ENCODE measurements around the gene ISG15. TPM values are rescaled to one million over a fixed set of nuclear protein-coding genes. Genes with fewer than 3 reads are reported as not detected.
A peak's percentile ranks its signal among the peaks of the same experiment; 100 is the strongest.

ISG15 gene
- total RNA-seq, 5 donors from 2014 or later (not counting 1 experiment from before 2014, with no cell fraction given), result 29.1 to 69.8 (median 48.5) TPM

DNA sequence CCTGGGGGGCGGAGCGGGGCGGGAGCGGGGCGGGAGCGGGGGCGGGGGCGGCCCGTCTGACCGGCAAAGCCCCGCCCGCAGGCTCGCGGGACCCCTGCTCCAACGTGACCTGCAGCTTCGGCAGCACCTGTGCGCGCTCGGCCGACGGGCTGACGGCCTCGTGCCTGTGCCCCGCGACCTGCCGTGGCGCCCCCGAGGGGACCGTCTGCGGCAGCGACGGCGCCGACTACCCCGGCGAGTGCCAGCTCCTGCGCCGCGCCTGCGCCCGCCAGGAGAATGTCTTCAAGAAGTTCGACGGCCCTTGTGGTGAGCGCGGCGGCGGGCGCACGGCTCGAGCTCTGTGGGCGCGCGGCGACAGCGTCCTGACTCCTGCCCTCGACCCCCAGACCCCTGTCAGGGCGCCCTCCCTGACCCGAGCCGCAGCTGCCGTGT lies 27.8 kb downstream of the ISG15 start:
- Mint-ChIP-seq H3K27ac (no peak overlapping the region), H3K4me1 (peaks cover 11 to 20% (median 16%) of the 10 kb centered on the region in 3 donors), H3K36me3 (no peaks in the 10 kb centered on the region), H3K4me3 (no peak overlapping the region), H3K9me3 (no peaks in the 10 kb centered on the region), H3K27me3 (peaks cover 6 to 12% of the 10 kb centered on the region in 2 donors)
- Histone ChIP-seq H3K27me3 (replicated peaks in 1 of 2; ENCODE audit: control insufficient read depth in 2 of 2, extremely low read depth in 1 of 2, insufficient read depth in 2 of 2, low read length in 1 of 2) (peaks cover 0 to 40% of the 10 kb centered on the region in 2 experiments), H3K4me1 (ENCODE audit: control insufficient read depth in 1 of 2, extremely low read depth in 1 of 2, insufficient read depth in 2 of 2, low read length in 2 of 2) (peaks cover 0 to 21% of the 10 kb centered on the region in 2 experiments), H3K4me3 (ENCODE audit: control insufficient read depth in 1 of 2, extremely low read depth in 1 of 2, low read length in 1 of 2) (no peak overlapping the region), H3K36me3 (ENCODE audit: control insufficient read depth in 2 of 2, extremely low read depth in 1 of 2, insufficient read depth in 1 of 2, low read length in 1 of 2) (no peaks in the 10 kb centered on the region), H3K9me3 (no peaks in the 10 kb centered on the region), H3K27ac (ENCODE audit: low read length) (no peak overlapping the region)
- ATAC-seq (replicated peaks in 1 of 4) (peak; percentile 4 to 47 (median 12)), DNase-seq (no peak)
- ChIA-PET CTCF (interaction anchor here in 1 of 2 donors (0.8 to 1.2 kb wide), 2 partner anchors 27 to 57 kb away, joined by 4 read pairs; no protein-coding TSS in a partner anchor), POLR2A (no interaction called here)
- 63% methylated on average over 55 of the region's 60 CpGs for WGBS (ENCODE audit: insufficient coverage)

DNA sequence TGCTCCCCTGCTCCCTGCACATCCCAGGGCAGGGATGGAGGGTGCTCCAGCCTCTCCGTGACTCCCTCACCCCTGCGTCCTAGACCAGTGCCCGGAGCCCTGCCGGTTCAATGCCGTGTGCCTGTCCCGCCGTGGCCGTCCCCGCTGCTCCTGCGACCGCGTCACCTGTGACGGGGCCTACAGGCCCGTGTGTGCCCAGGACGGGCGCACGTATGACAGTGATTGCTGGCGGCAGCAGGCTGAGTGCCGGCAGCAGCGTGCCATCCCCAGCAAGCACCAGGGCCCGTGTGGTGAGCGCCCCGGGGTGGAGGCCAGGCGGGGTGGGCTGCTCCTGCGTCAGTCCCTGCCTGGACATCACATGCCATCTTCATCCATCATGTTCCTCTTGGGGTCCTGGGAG lies 28.6 kb downstream of the ISG15 start:
- peaks cover 11 to 20% (median 16%) of the 10 kb centered on the region in 3 donors for H3K4me1 Mint-ChIP-seq
- H3K4me3 Mint-ChIP-seq, result peak overlapping the region in 1 of 3 donors; percentile 28
- H3K36me3 Mint-ChIP-seq, result no peaks in the 10 kb centered on the region
- no peak overlapping the region for H3K4me3 ChIP-seq (ENCODE audit: control insufficient read depth in 1 of 2, extremely low read depth in 1 of 2, low read length in 1 of 2)
- H3K27ac ChIP-seq (ENCODE audit: low read length), result no peak overlapping the region
- H3K27ac Mint-ChIP-seq, result no peak overlapping the region
- no peaks in the 10 kb centered on the region for H3K9me3 Mint-ChIP-seq
- H3K4me1 ChIP-seq (ENCODE audit: control insufficient read depth in 1 of 2, extremely low read depth in 1 of 2, insufficient read depth in 2 of 2, low read length in 2 of 2), result peaks cover 0 to 21% of the 10 kb centered on the region in 2 experiments
- H3K36me3 ChIP-seq (ENCODE audit: control insufficient read depth in 2 of 2, extremely low read depth in 1 of 2, insufficient read depth in 1 of 2, low read length in 1 of 2), result no peaks in the 10 kb centered on the region
- H3K9me3 ChIP-seq, result no peaks in the 10 kb centered on the region
- ChIA-PET CTCF (no interaction called here), POLR2A (no interaction called here)
- ATAC-seq (replicated peaks in 1 of 4), result no peak
- H3K27me3 ChIP-seq (replicated peaks in 1 of 2; ENCODE audit: control insufficient read depth in 2 of 2, extremely low read depth in 1 of 2, insufficient read depth in 2 of 2, low read length in 1 of 2), result peaks cover 0 to 32% of the 10 kb centered on the region in 2 experiments
- peak in 1 of 35 experiments; percentile 34 for DNase-seq
- peaks cover 6 to 12% of the 10 kb centered on the region in 2 donors for H3K27me3 Mint-ChIP-seq
- 92% methylated on average over 17 of the region's 25 CpGs for WGBS (ENCODE audit: insufficient coverage)

DNA sequence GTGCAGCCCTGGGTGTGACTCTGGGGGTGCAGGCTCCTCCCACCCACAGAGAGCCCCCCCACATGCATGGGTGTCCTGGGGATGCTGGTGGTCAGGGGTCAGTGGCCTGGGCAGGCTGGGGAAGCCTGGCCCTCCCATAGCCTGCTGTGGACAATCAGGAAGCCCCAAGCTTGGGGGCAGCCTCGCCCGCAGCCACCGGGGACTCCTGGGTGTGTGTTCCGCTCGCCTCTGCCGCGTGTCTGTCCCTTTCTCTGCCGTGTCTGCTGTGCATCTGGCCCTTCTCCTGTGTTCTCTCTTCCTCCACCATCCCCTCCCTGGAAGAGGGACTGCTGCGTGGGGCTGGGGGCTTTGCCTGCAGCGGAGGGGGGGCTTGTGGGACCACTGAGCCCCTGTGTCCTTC lies 29.5 kb downstream of the ISG15 start:
- ATAC-seq (replicated peaks in 1 of 4) (no peak), DNase-seq (peak in 1 of 35 experiments; percentile 37)
- Histone ChIP-seq H3K27me3 (replicated peaks in 1 of 2; ENCODE audit: control insufficient read depth in 2 of 2, extremely low read depth in 1 of 2, insufficient read depth in 2 of 2, low read length in 1 of 2) (peaks cover 0 to 23% of the 10 kb centered on the region in 2 experiments), H3K4me1 (ENCODE audit: control insufficient read depth in 1 of 2, extremely low read depth in 1 of 2, insufficient read depth in 2 of 2, low read length in 2 of 2) (peaks cover 0 to 21% of the 10 kb centered on the region in 2 experiments), H3K36me3 (ENCODE audit: control insufficient read depth in 2 of 2, extremely low read depth in 1 of 2, insufficient read depth in 1 of 2, low read length in 1 of 2) (no peaks in the 10 kb centered on the region), H3K4me3 (ENCODE audit: control insufficient read depth in 1 of 2, extremely low read depth in 1 of 2, low read length in 1 of 2) (no peak overlapping the region), H3K9me3 (no peaks in the 10 kb centered on the region), H3K27ac (ENCODE audit: low read length) (no peak overlapping the region)
- peak overlapping the region in 1 of 3 donors; percentile 22 for H3K4me3 Mint-ChIP-seq
- peaks cover 11 to 18% (median 16%) of the 10 kb centered on the region in 3 donors for H3K4me1 Mint-ChIP-seq
- CTCF ChIA-PET, result no interaction called here
- H3K27me3 Mint-ChIP-seq, result peaks cover 6 to 7% of the 10 kb centered on the region in 2 donors
- POLR2A ChIA-PET, result no interaction called here
- H3K9me3 Mint-ChIP-seq, result no peaks in the 10 kb centered on the region
- H3K36me3 Mint-ChIP-seq, result no peaks in the 10 kb centered on the region
- H3K27ac Mint-ChIP-seq, result no peak overlapping the region
- WGBS (ENCODE audit: insufficient coverage), result 83% methylated on average over 10 of the region's 10 CpGs

DNA sequence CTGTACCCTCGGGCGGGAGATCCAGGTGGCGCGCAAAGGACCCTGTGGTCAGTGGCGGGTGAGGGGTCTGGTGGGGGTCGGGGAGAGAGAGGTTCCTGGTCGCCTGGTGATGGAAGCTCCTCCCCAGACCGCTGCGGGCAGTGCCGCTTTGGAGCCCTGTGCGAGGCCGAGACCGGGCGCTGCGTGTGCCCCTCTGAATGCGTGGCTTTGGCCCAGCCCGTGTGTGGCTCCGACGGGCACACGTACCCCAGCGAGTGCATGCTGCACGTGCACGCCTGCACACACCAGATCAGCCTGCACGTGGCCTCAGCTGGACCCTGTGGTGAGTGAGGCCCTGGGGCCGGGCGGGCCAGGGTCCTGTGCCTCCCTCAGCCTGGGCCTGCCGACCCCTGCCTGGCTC lies 30.1 kb downstream of the ISG15 start:
- H3K36me3 Mint-ChIP-seq, result no peaks in the 10 kb centered on the region
- H3K9me3 ChIP-seq, result no peaks in the 10 kb centered on the region
- H3K36me3 ChIP-seq (ENCODE audit: control insufficient read depth in 2 of 2, extremely low read depth in 1 of 2, insufficient read depth in 1 of 2, low read length in 1 of 2), result no peaks in the 10 kb centered on the region
- 93% methylated on average over 19 of the region's 27 CpGs for WGBS (ENCODE audit: insufficient coverage)
- ATAC-seq (replicated peaks in 1 of 4), result no peak
- ChIA-PET CTCF (no interaction called here), POLR2A (no interaction called here)
- no peak overlapping the region for H3K27ac ChIP-seq (ENCODE audit: low read length)
- peaks cover 0 to 21% of the 10 kb centered on the region in 2 experiments for H3K4me1 ChIP-seq (ENCODE audit: control insufficient read depth in 1 of 2, extremely low read depth in 1 of 2, insufficient read depth in 2 of 2, low read length in 2 of 2)
- peaks cover 0 to 17% of the 10 kb centered on the region in 2 experiments for H3K27me3 ChIP-seq (replicated peaks in 1 of 2; ENCODE audit: control insufficient read depth in 2 of 2, extremely low read depth in 1 of 2, insufficient read depth in 2 of 2, low read length in 1 of 2)
- H3K4me3 Mint-ChIP-seq, result no peak overlapping the region
- no peak overlapping the region for H3K27ac Mint-ChIP-seq
- DNase-seq, result no peak
- no peak overlapping the region for H3K4me3 ChIP-seq (ENCODE audit: control insufficient read depth in 1 of 2, extremely low read depth in 1 of 2, low read length in 1 of 2)
- H3K27me3 Mint-ChIP-seq, result peaks cover 4 to 5% of the 10 kb centered on the region in 2 donors
- H3K9me3 Mint-ChIP-seq, result no peaks in the 10 kb centered on the region
- H3K4me1 Mint-ChIP-seq, result peaks cover 11 to 16% (median 15%) of the 10 kb centered on the region in 3 donors

GRCh38 chr1:1043921-1044320 lies 30.6 kb downstream of the ISG15 start:
- DNase-seq, result no peak
- Mint-ChIP-seq H3K27me3 (no peaks in the 10 kb centered on the region), H3K9me3 (no peaks in the 10 kb centered on the region), H3K27ac (no peak overlapping the region), H3K36me3 (no peaks in the 10 kb centered on the region), H3K4me3 (no peak overlapping the region), H3K4me1 (peaks cover 8 to 11% (median 10%) of the 10 kb centered on the region in 3 donors)
- H3K36me3 ChIP-seq (ENCODE audit: control insufficient read depth in 2 of 2, extremely low read depth in 1 of 2, insufficient read depth in 1 of 2, low read length in 1 of 2), result no peaks in the 10 kb centered on the region
- no peaks in the 10 kb centered on the region for H3K9me3 ChIP-seq
- CTCF ChIA-PET, result no interaction called here
- no peak overlapping the region for H3K4me3 ChIP-seq (ENCODE audit: control insufficient read depth in 1 of 2, extremely low read depth in 1 of 2, low read length in 1 of 2)
- no peak for ATAC-seq (replicated peaks in 1 of 4)
- H3K4me1 ChIP-seq (ENCODE audit: control insufficient read depth in 1 of 2, extremely low read depth in 1 of 2, insufficient read depth in 2 of 2, low read length in 2 of 2), result peaks cover 0 to 17% of the 10 kb centered on the region in 2 experiments
- 96% methylated on average over 32 of the region's 33 CpGs for WGBS (ENCODE audit: insufficient coverage)
- no peak overlapping the region for H3K27ac ChIP-seq (ENCODE audit: low read length)
- peaks cover 0 to 12% of the 10 kb centered on the region in 2 experiments for H3K27me3 ChIP-seq (replicated peaks in 1 of 2; ENCODE audit: control insufficient read depth in 2 of 2, extremely low read depth in 1 of 2, insufficient read depth in 2 of 2, low read length in 1 of 2)
- POLR2A ChIA-PET, result no interaction called here

- ChIA-PET CTCF (no interaction called here), POLR2A (no interaction called here)
- peaks cover 0 to 5% of the 10 kb centered on the region in 2 experiments for H3K27me3 ChIP-seq (replicated peaks in 1 of 2; ENCODE audit: control insufficient read depth in 2 of 2, extremely low read depth in 1 of 2, insufficient read depth in 2 of 2, low read length in 1 of 2)
- 88% methylated on average over 30 of the region's 34 CpGs for WGBS (ENCODE audit: insufficient coverage)
- H3K9me3 ChIP-seq, result no peaks in the 10 kb centered on the region
- peaks cover 3 to 5% (median 3%) of the 10 kb centered on the region in 3 donors for H3K4me1 Mint-ChIP-seq
- H3K27me3 Mint-ChIP-seq, result no peaks in the 10 kb centered on the region
- ATAC-seq (replicated peaks in 1 of 4) (no peak), DNase-seq (no peak)
- no peak overlapping the region for H3K4me3 ChIP-seq (ENCODE audit: control insufficient read depth in 1 of 2, extremely low read depth in 1 of 2, low read length in 1 of 2)
- H3K36me3 ChIP-seq (ENCODE audit: control insufficient read depth in 2 of 2, extremely low read depth in 1 of 2, insufficient read depth in 1 of 2, low read length in 1 of 2), result no peaks in the 10 kb centered on the region
- no peak overlapping the region for H3K27ac Mint-ChIP-seq
- no peaks in the 10 kb centered on the region for H3K36me3 Mint-ChIP-seq
- H3K27ac ChIP-seq (ENCODE audit: low read length), result no peak overlapping the region
- peaks cover 0 to 11% of the 10 kb centered on the region in 2 experiments for H3K4me1 ChIP-seq (ENCODE audit: control insufficient read depth in 1 of 2, extremely low read depth in 1 of 2, insufficient read depth in 2 of 2, low read length in 2 of 2)
- no peak overlapping the region for H3K4me3 Mint-ChIP-seq
- no peaks in the 10 kb centered on the region for H3K9me3 Mint-ChIP-seq
Measured at GRCh38 chr1:1044455-1045078, 31.3 kb downstream of the ISG15 start.

Data from T-cell (primary cell).